Sigmoid colon (tissue), 4 donors: ENCODE results near the gene CTNNA2.

Experiments
- EP300 ChIP-seq, 4 donors: sonication (generic); formaldehyde crosslinking; IDR thresholded peaks; one replicate each; pipeline ENCODE4 v1.6.1; 2017; ENCODE audit warnings: antibody characterized with exemption in 4 of 4
- POLR2AphosphoS5 ChIP-seq, 4 donors: sonication (generic); formaldehyde crosslinking; IDR thresholded peaks; one replicate each; pipeline ENCODE4 v1.6.1; 2017; ENCODE audit warnings: antibody characterized with exemption in 4 of 4
- TF ChIP-seq, protein P1 (sequence below), 4 experiments: fragments of 450-650 bp in 3 of 4; fragments of 200-600 bp in 1 of 4; IDR thresholded peaks; one replicate each; pipeline ENCODE4 v1.5.1; 2016 to 2019; ENCODE audit warnings: antibody characterized with exemption in 4 of 4, mild to moderate bottlenecking in 3 of 4, moderate library complexity in 2 of 4

DNA sequence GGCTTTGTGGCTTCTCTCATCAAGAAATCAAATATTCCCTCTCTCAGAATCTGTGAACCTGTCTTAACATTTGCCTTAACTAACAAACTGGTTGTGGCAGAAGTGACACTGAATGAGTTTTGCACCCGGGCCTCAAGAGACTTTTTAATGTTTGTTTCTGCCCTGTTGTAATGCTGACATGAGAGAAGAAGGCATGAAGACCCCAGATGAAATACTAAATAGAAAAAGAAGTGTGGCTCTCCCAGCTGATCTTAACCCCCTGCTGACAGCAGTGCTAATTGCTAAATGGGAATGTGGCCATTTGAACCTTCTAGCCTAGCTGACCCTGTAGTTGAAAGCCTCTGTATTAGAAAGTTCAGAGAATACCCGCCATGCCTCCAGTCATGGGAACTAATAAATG is 261.2 kb downstream of the CTNNA2 start:
- no peak for TF ChIP-seq EP300 (IDR thresholded peaks at IDR 0.05)
- TF ChIP-seq POLR2AphosphoS5 (IDR thresholded peaks at IDR 0.05) = no peak
- TF ChIP-seq, protein P1, sequence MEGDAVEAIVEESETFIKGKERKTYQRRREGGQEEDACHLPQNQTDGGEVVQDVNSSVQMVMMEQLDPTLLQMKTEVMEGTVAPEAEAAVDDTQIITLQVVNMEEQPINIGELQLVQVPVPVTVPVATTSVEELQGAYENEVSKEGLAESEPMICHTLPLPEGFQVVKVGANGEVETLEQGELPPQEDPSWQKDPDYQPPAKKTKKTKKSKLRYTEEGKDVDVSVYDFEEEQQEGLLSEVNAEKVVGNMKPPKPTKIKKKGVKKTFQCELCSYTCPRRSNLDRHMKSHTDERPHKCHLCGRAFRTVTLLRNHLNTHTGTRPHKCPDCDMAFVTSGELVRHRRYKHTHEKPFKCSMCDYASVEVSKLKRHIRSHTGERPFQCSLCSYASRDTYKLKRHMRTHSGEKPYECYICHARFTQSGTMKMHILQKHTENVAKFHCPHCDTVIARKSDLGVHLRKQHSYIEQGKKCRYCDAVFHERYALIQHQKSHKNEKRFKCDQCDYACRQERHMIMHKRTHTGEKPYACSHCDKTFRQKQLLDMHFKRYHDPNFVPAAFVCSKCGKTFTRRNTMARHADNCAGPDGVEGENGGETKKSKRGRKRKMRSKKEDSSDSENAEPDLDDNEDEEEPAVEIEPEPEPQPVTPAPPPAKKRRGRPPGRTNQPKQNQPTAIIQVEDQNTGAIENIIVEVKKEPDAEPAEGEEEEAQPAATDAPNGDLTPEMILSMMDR (IDR thresholded peaks at IDR 0.05) = no peak
